GM12878 (cell line): ENCODE results near the gene ASF1B. TPM values are rescaled to one million over a fixed set of nuclear protein-coding genes. Genes with fewer than 3 reads are reported as not detected.

Experiments
- ATAC-seq: fragments of 200-7000 bp; cut with Tn5 transposase; 3 replicates; pipeline ENCODE4 v1.9.1; 2020; ENCODE audit warnings: mild to moderate bottlenecking, moderate library complexity
- BruUV-seq: library from RNA; stranded (reverse); fragments of 400-500 nt; replicated peaks from 2 replicates; lab custom pipeline; 2021; lab: Mats Ljungman, UMichigan
- CTCF ChIA-PET: fragments of 300-600 bp; sonication (Branson Sonifier 250); formaldehyde crosslinking; extraction: SDS; loops from one replicate; lab custom pipeline; 2021; ENCODE audit warnings: inconsistent platforms; lab: Yijun Ruan, JAX
- POLR2A ChIA-PET: fragments of 350-600 bp; formaldehyde crosslinking; extraction: SDS; loops from one replicate; lab custom pipeline; 2021; ENCODE audit warnings: inconsistent platforms; lab: Charles Lee
- RAD21 ChIA-PET: fragments of 300-600 bp; sonication (Branson Sonifier 250); formaldehyde crosslinking; loops from one replicate; lab custom pipeline; 2023; ENCODE audit warnings: antibody characterized with exemption; ENCODE audit not compliant: unreplicated experiment; lab: Charles Lee
- SMC1A ChIA-PET: fragments of 300-600 bp; sonication (Branson Sonifier 250); formaldehyde crosslinking; loops from one replicate; lab custom pipeline; 2023; ENCODE audit not compliant: unreplicated experiment, uncharacterized antibody; lab: Charles Lee
- DNase-seq: peaks from one replicate; pipeline ENCODE4 v3.0.0-alpha.2; 2011; ENCODE audit warnings: low read depth, low spot score
- FAIRE-seq: peaks from 3 replicates; lab custom pipeline; 2011; peaks lifted over from hg19 to GRCh38; lab: Jason Lieb, UNC
- H2AFZ ChIP-seq: 2 replicates; pipeline ENCODE4 v1.6.0; 2011; ENCODE audit warnings: low read depth, low read length, control low read depth; ENCODE audit not compliant: control insufficient read depth
- H3K27ac ChIP-seq: 2 replicates; pipeline ENCODE4 v1.5.1; 2011; ENCODE audit warnings: control low read depth; ENCODE audit not compliant: control insufficient read depth, insufficient read depth
- H3K27me3 ChIP-seq, 2 experiments: replicated peaks in 1 of 2; 2 replicates each; pipeline versions ENCODE4 v1.6.0 to v1.6.1; 2011; ENCODE audit warnings: low read length in 1 of 2; ENCODE audit not compliant: control insufficient read depth in 2 of 2, insufficient read depth in 2 of 2
- H3K36me3 ChIP-seq, 2 experiments: 2 replicates each; pipeline ENCODE4 v1.5.1; 2011; ENCODE audit warnings: low read length in 1 of 2; ENCODE audit not compliant: control insufficient read depth in 2 of 2, insufficient read depth in 2 of 2
- H3K4me1 ChIP-seq: 2 replicates; pipeline ENCODE4 v1.6.1; 2011; ENCODE audit warnings: mild to moderate bottlenecking, low read length, moderate library complexity, mixed read lengths; ENCODE audit not compliant: control insufficient read depth, insufficient read depth
- H3K4me2 ChIP-seq: 2 replicates; pipeline ENCODE4 v1.6.0; 2011; ENCODE audit warnings: control low read depth; ENCODE audit not compliant: control insufficient read depth, insufficient read depth
- H3K4me3 ChIP-seq: fragments of 200-600 bp; sonication (generic); 2 replicates; pipeline ENCODE4 v1.5.1; 2016
- H3K79me2 ChIP-seq: 2 replicates; pipeline ENCODE4 v1.6.0; 2011; ENCODE audit warnings: low read length; ENCODE audit not compliant: control insufficient read depth, insufficient read depth
- H3K9ac ChIP-seq: 2 replicates; pipeline ENCODE4 v1.8.0; 2011; ENCODE audit warnings: low read length, control low read depth, mixed read lengths; ENCODE audit not compliant: control insufficient read depth, insufficient read depth
- H3K9me3 ChIP-seq: replicated peaks from 3 replicates; pipeline ENCODE4 v1.5.1; 2011; ENCODE audit warnings: mild to moderate bottlenecking, low read length; ENCODE audit not compliant: control insufficient read depth, insufficient read depth
- H4K20me1 ChIP-seq: 2 replicates; pipeline ENCODE4 v1.6.0; 2011; ENCODE audit not compliant: control insufficient read depth, insufficient read depth
- CEBPZ ChIP-seq: fragments of 150-350 bp; IDR thresholded peaks from 2 replicates; pipeline ENCODE4 v1.6.1; 2016; ENCODE audit warnings: low read depth, low read length
- CHD2 ChIP-seq: IDR thresholded peaks from 2 replicates; pipeline ENCODE4 v1.6.1; 2011; ENCODE audit warnings: low read depth, low read length, improper control_type of control experiment, borderline replicate concordance
- EP300 ChIP-seq, 2 experiments: fragments of 150-350 bp in 1 of 2; IDR thresholded peaks; 2 replicates each; pipeline ENCODE4 v1.6.1; 2011 to 2012; ENCODE audit warnings: low read depth in 2 of 2, low read length in 2 of 2, borderline replicate concordance in 1 of 2, improper control_type of control experiment in 1 of 2, inconsistent platforms in 1 of 2; ENCODE audit not compliant: control insufficient read depth in 1 of 2
- FOS ChIP-seq: IDR thresholded peaks from 3 replicates; pipeline ENCODE4 v1.6.1; 2011; ENCODE audit warnings: borderline replicate concordance; ENCODE audit not compliant: insufficient read length; ENCODE audit errors: extremely low read depth
- MTA2 ChIP-seq: fragments of 450-650 bp; IDR thresholded peaks from 2 replicates; pipeline ENCODE4 v1.6.1; 2016; ENCODE audit warnings: low read depth, mild to moderate bottlenecking, moderate library complexity
- NFIC ChIP-seq: IDR thresholded peaks from 2 replicates; pipeline ENCODE4 v1.6.1; 2012; ENCODE audit warnings: low read depth, mild to moderate bottlenecking, inconsistent platforms, low read length, moderate library complexity
- NR2C2 ChIP-seq: IDR thresholded peaks from 2 replicates; pipeline ENCODE4 v1.6.1; 2011; ENCODE audit warnings: borderline replicate concordance, low read depth; ENCODE audit not compliant: control insufficient read depth, insufficient read length
- NR2F1 ChIP-seq: fragments of 450-650 bp; conservative IDR thresholded peaks from 2 replicates; pipeline ENCODE4 v1.6.1; 2017; ENCODE audit warnings: mild to moderate bottlenecking
- POLR2AphosphoS5 ChIP-seq: IDR thresholded peaks from 2 replicates; pipeline ENCODE4 v1.6.1; 2011; ENCODE audit warnings: mild to moderate bottlenecking, low read length, inconsistent platforms
- RAD21 ChIP-seq: IDR thresholded peaks from 2 replicates; pipeline ENCODE4 v1.6.1; 2011; ENCODE audit warnings: mild to moderate bottlenecking, low read depth, low read length, moderate library complexity; ENCODE audit not compliant: insufficient read depth
- SRF ChIP-seq, 2 experiments: IDR thresholded peaks; 2 replicates each; pipeline ENCODE4 v1.6.1; 2011; ENCODE audit warnings: low read depth in 2 of 2, low read length in 2 of 2, mild to moderate bottlenecking in 1 of 2, moderate library complexity in 1 of 2
- TARDBP ChIP-seq: IDR thresholded peaks from 2 replicates; pipeline ENCODE4 v1.6.1; 2016; ENCODE audit warnings: borderline replicate concordance
- TCF12 ChIP-seq: IDR thresholded peaks from 2 replicates; pipeline ENCODE4 v1.6.1; 2011; ENCODE audit warnings: low read depth, mild to moderate bottlenecking, low read length
- ZNF24 ChIP-seq: fragments of 450-650 bp; IDR thresholded peaks from 2 replicates; pipeline ENCODE4 v1.6.1; 2017; ENCODE audit warnings: antibody characterized with exemption, mild to moderate bottlenecking
- WGBS: methylation state at CpG from one replicate; pipeline ENCODE4 v1.1.6; 2016; ENCODE audit warnings: low lambda C conversion rate; ENCODE audit not compliant: insufficient replicate concordance, insufficient coverage; ENCODE audit errors: missing lambda C conversion rate; 5-methylcytosine and 5-hydroxymethylcytosine counted together
- in situ Hi-C: fragments of 300-500 bp; cut with MboI; formaldehyde crosslinking; loops from 9 replicates; pipeline ENCODE4 v1.14.3; 2018; ENCODE audit warnings: mixed read lengths
- intact Hi-C: fragments of 100-400 bp; cut with micrococcal nuclease; formaldehyde crosslinking; loops from one replicate; pipeline ENCODE4 v1.14.2; 2022; ENCODE audit not compliant: unreplicated experiment
- polyA plus RNA-seq, 11 experiments: library from polyadenylated mRNA; depleted of rRNA in 4 of 11; unstranded in 6 of 11; stranded (reverse) in 5 of 11; fragments of >200 nt; fragmentation: Nextera tagmentation in 4 of 11; fragmentation: Illumina TruSeq in 1 of 11; extraction: Ambion mirVana in 4 of 11; extraction: Trizol in 1 of 11; gene quantifications; 1 replicate in 1 of 11; 2 replicates in 10 of 11; pipeline versions ENCODE4 v1.2.1 to v1.2.3, GENCODE V29; 2011 to 2016; ENCODE audit warnings: inconsistent platforms in 2 of 11, missing spikeins in 2 of 11, low read depth in 1 of 11
- total RNA-seq, 4 experiments: library from RNA; depleted of rRNA in 3 of 4; stranded (reverse); fragments of >200 nt in 3 of 4; fragmentation: Illumina TruSeq in 1 of 4; extraction: Trizol in 1 of 4; gene quantifications; 2 replicates each; pipeline versions ENCODE4 v1.2.1 to v1.2.3, GENCODE V29; 2013 to 2021

Gene ASF1B
- total and polyA plus RNA-seq, 10 of the 15 experiments (the other 5 are each of a cell fraction or from before 2014, with no cell fraction given), result 10.4 to 217 (median 90.2) TPM

GRCh38 chr19:14091813-14092462, 44.5 kb downstream of the ASF1B start (continued):
- no peak for TF ChIP-seq POLR2AphosphoS5
- TF ChIP-seq MTA2, result peak; percentile 52; the same call in 1 of the 2 replicates
- TF ChIP-seq TCF12, result no peak
- no peak for TF ChIP-seq EP300 (IDR thresholded peaks at IDR 0.05; ENCODE audit: borderline replicate concordance in 1 of 2, control insufficient read depth in 1 of 2, low read depth in 2 of 2, low read length in 2 of 2)

GRCh38 chr19:14091081-14091812, 45.1 kb downstream of the ASF1B start:
- BruUV-seq, result TSS peak; percentile 91
- TF ChIP-seq ZNF24 (0 out of 2 replicates have a peak, but pooled peaks have one; percentile 26), CHD2 (peak; percentile 56; the same call in 1 of the 2 replicates), CEBPZ (no peak), RAD21 (no peak), NR2C2 (no peak), SRF (IDR thresholded peaks at IDR 0.05; ENCODE audit: low read depth in 2 of 2, low read length in 2 of 2) (no peak), FOS (no peak), NR2F1 (peak; percentile 95), NFIC (0 out of 2 replicates have a peak, but pooled peaks have one; percentile 53), TARDBP (peak; percentile 77; the same call in 1 of the 2 replicates)

More at GRCh38 chr19:14091081-14091812, 45.1 kb downstream of the ASF1B start:
- FAIRE-seq, result peak; percentile 31
- Histone ChIP-seq H3K4me3 (peak overlapping the region; percentile 100), H3K27ac (peak overlapping the region; percentile 82), H4K20me1 (no peaks in the 10 kb centered on the region), H2AFZ (peak overlapping the region; percentile 58), H3K9me3 (peaks cover 2% of the 10 kb centered on the region; the same call in 1 of the 3 replicates), H3K9ac (peak overlapping the region; percentile 76), H3K27me3 (no peaks in the 10 kb centered on the region), H3K36me3 (peaks cover 3 to 5% of the 10 kb centered on the region in 2 experiments; a peak in 3 of 4 replicates), H3K4me2 (peak overlapping the region; percentile 85), H3K79me2 (peaks cover 6% of the 10 kb centered on the region), H3K4me1 (peaks cover 7% of the 10 kb centered on the region; the same call in 1 of the 2 replicates)
- ChIA-PET CTCF (interaction anchor here (0.6 to 1.3 kb wide), 6 partner anchors 9 to 226 kb away, joined by 3 to 6 read pairs (median 4); no protein-coding TSS in a partner anchor), SMC1A (interaction anchor here (1.0 to 1.7 kb wide), 3 partner anchors 9 to 26 kb away, joined by 3 to 5 read pairs (median 5); partner anchors contain the start of gene PRKACA), RAD21 (interaction anchor here (1.0 to 1.6 kb wide), 4 partner anchors 9 to 46 kb away, joined by 4 to 8 read pairs (median 6); partner anchors contain the start of gene ASF1B), POLR2A (interaction anchor here (1.1 to 4.1 kb wide), 2 partner anchors 9 to 21 kb away, joined by 3 to 23 read pairs; a partner anchor contains a TSS)
- 1% methylated on average over 55 of the region's 72 CpGs for WGBS
- intact Hi-C loops (no loop called here), in situ Hi-C loops (no loop called here)
- peak; percentile 85 for ATAC-seq
- no peak for DNase-seq
